Activated CD8-positive, alpha-beta memory T cell treated with anti-CD3 and anti-CD28 coated beads, Interleukin-2, amount 50 U/mL, for 4 hours (primary cell): ENCODE data around the gene AXIN1.
"Not testable (repeated sequence)": the region's sequence is repeated elsewhere in the genome, so short reads cannot be mapped to it uniquely, and the experiment has no call there.

Source experiments
- DNase-seq: peaks from one replicate; pipeline ENCODE4 v3.0.0-alpha.2; 2020

The AXIN1 gene

DNA sequence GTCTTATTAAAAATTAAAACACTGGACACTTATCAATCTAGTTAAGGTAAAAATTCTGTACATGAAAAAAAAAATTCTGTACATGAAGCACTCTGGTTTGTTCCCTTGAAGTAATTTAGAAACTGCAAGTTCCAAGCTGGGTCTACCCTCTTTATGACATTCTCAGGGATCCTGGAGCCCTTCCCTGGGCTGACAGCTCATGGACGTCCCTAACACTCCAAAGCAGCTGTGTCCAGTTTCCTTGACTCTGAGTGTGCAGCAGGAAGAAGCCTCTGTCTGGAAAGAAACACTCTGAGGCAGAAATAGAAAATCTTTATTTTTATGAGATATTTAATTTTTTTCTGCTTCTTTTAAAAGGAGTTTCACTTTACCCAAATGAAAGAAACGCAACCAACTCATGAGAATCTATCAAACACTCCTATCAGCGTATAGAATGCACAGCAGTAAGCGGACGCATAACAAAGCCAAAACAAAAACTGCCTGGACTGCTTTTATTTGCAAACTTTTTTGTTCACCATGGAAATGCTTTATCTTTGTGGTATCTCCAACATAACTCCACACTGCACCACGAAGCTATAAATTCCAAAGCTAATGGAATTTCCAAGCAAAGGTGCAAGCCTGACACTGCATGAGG is 21.2 kb downstream of the AXIN1 start:
- DNase-seq: not testable (repeated sequence)

DNA sequence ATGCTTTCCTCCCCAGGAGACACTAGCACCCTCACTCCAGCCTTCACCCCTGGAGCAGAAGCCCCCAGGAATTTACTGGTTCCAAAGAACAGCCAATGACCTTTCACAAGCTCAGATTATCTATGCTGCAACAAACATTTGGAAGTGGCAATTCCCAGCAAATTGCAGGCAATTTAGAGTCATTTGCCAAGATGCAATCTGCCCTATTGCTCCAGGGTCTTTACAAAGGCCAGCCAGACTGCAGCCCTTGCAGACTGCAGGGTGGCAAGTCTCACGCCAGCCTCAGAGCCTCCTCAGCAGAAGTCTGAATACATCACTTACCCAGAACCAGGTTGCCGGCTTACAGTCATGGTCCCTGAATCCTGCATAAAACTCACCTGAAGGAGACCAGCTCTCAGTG is 21.8 kb downstream of the AXIN1 start:
- DNase-seq: no peak

DNA sequence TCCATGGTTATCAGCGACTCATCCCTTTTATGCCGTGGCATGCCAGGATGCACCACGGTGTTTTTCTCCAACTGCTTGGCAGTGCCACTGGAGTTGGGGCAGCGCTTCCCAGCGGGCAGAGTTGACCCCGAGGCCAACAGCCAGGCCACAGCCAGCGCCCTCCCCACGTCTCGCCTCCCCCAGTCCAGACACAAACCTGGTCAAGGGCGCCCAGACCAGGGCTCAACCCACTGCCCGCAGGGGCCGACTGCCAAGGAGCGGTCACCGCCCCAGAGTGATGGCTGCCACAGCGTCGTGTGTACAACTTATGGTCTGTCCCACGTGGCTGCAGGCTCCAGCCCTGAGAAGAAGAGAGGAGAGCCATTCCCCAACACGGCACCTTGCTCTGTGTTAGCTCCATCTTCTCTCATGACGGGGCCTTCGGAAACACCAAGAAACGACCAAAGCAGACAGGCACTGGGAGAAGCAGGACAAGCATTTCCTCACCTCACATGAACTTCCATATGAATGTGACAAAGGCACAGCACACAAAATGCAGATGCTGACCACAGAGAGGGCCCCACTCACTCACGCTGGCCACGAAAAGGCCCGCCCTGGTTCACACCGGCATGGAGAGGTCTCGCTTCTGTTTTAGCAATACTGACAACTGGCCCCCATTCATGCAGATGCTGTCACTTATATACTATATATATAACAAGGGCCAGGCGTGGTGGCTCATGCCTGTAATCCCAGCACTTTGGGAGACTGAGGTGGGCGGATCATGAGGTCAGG is 27.0 kb downstream of the AXIN1 start:
- no peak for DNase-seq

DNA sequence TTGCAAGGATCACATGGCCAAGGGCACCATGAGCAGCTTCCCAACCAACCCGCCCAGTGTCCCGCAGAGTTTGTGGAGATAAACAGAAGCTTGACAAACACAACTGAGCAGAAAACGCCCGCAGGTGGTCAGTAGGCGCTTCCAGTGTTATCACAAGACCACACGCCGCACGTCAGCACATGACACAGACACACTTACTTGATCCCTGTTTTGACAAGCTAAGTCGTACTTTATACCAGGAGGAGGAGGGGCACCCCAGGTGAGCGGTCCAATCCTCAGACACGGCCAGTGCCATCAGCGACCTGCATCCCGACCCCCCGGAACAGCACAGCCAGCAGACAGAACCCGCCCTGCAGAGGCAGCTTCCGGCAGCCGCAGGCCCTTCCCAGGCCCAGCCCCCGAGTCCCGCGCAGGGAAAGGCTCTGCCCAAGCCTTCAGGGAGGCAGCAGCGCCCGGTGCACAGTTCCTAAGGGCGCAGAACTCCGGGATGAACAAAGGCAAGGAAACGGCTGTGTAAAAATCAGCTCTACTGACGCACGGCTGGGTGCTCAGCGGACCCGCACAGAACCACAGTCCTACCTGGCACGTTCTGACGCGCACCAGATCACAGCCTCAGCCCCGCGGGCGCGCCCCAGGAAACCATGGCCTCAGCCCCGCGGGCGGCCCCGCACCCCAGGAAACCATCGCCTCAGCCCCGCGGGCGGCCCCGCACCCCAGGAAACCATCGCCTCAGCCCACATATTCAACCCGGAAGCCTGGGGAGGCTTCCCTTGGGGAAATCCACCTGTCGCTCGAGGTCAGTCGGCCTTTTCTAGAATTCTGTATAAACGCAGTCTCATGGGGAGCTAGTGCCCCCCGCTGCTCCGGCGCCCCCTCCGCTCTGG is 27.8 kb downstream of the AXIN1 start:
- DNase-seq: peak; percentile 51

DNA sequence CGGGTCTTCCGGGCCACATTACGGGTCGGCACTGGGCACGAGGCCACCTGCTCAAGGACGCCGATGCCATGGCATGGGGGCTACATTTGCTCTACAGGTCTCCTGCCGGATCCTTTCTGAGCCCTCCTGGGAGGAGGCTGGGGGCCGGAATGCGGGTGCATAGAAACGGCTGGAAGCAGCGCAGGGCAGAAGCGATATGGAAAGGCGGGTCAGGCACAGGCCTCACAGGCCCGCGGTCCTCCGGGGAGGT is 28.4 kb downstream of the AXIN1 start:
- no peak for DNase-seq

DNA sequence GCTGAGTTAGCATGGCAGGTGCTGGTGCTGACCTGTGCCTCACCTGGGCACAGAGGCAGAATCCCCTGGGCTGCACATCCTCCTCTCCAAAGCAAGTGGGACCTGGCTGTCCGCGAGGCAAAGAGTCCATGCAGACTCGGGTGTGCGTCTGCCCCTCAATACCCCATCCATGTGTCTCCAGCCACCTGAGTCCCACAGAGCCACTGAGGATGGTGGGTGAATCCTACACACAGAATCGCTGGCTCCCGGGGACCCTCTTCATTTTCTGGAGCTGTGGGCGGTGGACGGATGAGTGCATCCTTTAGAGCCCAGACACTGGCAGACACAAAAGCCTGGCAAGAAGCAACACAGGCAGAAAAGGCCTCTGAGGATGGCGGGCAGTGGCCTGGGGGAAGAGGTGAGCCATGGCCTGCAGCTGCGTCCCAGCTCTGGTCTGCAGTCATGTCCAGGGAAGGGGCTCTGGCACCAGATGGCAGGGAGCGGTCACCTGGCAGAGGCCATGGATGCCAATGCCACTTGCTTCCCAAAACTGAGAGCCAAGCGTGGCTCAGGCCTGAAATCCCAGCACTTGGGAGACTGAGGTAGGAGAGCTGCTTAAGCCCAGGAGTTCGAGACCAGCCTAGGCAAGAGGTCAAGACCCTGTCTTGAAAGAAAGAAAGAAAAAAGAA is 29.9 kb downstream of the AXIN1 start:
- no peak for DNase-seq

DNA sequence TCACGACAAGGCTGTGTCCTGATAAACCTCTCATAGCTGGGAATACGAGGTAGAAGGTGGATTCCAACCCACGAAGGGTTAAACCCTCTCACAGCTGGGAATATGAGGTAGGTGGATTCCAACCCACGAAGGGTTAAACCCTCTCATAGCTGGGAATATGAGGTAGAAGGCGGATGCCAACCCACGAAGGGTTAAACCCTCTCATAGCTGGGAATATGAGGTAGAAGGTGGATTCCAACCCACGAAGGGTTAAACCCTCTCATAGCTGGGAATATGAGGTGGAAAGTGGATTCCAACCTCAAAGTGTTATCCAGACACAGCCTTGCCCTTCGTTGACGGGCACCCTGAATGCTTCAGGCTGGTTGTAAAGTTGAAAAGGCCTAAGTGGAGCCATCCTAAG is 31.0 kb downstream of the AXIN1 start:
- DNase-seq: no peak

DNA sequence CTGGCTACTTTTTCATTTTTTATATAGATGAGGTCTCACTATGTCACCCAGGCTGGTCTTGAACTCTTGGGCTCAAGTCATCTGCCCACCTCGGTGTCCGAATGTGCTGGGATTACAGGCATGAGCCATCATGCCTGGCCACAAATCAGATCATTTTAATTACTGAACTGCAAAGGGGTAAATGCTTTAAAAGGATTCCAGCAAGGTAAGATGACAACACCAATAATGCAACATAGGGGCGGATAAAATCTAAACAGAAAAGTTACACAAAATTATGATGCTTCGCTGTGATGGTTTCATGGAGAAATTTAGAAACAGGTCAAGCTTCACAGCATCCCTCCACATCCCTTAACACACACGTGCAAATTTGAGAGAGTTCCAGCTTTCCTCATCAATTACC is 32.3 kb downstream of the AXIN1 start:
- DNase-seq: no peak

DNA sequence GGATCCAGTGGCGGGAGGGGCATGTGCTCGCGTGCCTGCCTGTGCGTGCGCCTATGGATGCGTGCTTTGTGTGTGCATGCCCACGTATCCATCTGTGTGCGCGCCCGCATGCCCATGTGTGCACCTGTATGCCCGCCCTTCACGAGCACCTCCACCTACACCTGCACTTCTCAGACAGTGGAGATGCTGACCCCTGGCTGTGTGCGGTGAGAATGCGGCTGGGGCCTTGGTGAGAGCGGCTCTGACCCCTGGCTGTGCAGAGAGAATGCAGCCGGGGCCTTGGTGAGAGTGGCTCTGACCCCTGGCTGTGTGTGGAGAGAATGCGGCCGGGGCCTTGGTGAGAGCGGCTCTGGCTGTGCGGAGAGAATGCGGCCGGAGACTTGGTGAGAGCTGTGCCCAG is 33.9 kb downstream of the AXIN1 start:
- no peak for DNase-seq

DNA sequence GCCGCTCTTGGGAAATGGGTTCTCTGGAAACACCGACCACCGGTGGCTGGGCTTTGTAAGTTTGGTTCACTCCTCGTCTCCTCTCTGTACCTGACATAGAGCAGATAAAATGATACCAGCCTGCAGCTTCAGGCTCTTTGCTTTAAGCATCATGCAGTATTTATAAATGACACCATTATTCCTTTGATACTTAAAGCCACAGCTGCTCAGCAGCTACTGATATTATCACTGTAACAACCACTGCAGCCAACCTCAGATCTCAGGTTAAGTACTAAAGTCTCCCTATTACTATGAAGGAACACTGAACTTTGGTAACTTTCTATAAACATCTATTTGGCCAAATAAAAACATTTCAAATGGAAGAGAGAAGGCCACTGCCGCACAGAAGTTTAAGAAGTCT is 34.9 kb downstream of the AXIN1 start:
- no peak for DNase-seq

DNA sequence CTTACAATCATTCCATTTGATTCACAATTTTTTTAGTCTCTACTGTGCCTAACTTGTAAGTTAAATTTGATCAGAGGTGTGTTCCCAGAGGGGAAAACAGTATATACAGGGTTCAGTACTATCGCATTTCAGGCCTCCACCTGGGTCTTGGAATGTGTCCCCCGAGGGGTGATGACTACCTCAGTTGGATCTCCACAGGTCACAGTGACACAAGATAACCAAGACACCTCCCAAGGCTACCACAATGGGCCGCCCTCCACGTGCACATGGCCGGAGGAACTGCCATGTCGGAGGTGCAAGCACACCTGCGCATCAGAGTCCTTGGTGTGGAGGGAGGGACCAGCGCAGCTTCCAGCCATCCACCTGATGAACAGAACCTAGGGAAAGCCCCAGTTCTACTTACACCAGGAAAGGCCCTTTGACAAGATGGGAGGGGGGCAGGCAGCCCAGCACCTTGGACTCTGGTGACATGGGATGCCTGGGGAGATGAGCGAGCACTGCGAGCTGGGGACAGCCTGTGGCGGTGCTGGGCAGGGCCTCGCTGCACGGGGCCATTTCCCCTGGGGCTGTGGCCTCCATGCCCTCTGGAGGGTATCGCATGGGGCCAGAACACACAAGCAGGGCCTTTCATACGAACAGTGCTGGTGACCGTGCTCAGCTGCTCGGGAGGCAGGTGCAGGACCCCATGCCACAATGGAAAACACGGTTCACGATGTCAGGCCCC is 35.6 kb downstream of the AXIN1 start:
- DNase-seq: no peak

DNA sequence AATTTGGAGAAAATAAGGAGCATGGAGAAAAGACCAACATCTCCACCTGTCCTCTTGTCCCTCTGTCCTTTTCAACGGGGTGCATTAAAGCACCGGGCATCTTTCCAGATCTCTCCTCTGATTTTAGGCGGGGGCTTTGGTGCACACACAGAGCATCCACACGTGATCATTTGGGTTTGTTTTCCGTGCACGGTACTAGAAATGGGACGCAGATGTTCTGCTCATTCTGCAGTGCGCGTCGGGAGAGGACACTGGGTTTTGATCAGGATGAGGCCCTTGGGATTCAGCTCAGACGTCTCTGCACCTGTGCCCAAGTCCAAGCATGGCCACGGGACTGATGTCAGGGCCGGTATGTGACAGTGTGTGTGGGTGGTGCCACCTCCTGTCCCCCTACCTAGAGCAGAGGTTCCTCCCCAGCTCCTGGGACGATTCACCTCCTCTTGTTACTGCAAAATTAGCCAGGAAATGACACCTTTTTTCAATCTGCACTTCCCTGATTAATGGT is 37.7 kb downstream of the AXIN1 start:
- no peak for DNase-seq

DNA sequence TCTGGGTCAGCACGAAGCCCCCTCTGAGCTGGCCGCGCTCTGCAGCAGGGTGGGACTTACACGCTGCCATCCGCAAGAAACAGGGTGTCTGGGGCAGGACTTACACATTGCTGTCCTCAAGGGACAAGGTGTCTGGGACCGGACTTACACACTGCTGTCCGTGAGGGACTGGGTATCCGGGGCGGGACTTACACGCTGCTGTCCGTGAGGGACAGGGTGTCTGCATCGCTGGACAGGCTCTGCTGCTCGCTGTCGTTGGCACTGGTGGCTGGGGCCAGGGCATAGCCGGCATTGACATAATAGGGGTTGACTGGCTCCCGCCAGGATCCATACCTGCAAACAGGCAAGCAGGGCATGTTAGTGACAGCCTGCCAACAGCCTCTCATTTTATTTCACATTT is 38.2 kb downstream of the AXIN1 start:
- DNase-seq: no peak

DNA sequence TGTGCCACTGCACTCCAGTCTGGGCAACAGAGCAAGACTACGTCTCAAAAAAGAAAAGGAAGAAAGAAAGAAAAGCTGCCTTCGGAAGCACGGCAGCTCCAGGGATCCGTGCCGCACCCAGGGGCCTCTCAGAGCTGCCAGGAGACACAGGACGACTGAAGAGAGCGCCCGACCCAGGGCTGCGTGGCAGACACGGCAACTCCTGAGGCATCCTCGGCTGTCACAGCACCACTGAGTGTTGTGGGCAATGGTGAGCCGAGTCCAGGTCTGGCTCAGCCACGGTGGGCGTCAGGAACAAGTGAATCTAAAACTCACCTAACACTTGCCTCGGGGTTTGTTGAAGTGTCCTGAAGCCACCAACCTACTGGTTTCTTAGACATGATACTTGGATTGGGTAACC is 40.8 kb downstream of the AXIN1 start:
- DNase-seq: no peak

DNA sequence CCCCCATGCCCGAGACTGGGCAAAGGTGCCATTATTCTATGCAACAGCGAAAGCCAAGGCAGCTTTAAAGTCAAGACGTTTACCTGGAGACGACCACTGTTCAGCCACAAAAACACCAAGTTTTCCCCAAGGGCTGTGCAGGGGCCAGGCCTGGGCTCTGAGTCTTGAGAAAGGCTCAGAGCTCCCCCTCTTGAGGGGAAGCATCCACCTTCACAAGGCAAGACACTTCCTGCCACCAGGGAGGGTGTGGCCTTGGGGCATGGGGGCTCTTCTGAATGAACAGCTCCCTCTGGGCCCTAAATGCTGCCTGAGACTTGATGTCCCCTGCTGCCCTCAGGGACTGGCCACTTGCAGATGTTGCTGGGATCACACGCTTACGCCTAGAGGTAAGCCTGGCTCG is 43.0 kb downstream of the AXIN1 start:
- DNase-seq: no peak

DNA sequence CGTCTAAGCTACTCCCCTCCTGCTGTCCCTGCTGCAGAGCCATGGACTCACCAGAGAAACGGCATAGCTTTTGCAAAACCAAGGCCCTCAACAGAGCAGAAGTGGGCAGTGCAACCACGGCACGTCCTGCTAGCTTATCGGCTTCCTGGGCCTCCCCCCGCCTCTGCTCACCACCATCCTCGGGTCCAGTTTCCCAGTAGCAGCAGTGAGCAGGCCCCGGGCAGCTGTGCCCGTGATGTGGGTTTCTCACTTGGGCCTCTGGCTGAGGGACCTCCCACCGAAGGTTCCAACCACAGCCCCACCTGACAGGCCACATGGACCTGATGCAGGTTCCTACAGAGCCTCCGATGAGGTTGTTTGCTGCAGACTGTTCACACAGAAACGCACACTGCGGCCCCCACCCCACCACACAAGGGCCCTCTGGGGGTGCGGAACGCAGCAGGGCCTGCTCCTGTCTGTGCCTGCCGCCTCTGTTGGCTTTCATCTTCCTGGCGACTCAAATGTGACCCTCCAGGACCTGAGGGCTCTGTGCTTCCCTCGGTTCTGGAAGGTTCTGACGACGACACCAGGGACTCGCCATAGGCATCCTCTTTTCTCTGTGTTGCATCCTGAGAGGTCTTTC is 44.7 kb downstream of the AXIN1 start:
- no peak for DNase-seq

DNA sequence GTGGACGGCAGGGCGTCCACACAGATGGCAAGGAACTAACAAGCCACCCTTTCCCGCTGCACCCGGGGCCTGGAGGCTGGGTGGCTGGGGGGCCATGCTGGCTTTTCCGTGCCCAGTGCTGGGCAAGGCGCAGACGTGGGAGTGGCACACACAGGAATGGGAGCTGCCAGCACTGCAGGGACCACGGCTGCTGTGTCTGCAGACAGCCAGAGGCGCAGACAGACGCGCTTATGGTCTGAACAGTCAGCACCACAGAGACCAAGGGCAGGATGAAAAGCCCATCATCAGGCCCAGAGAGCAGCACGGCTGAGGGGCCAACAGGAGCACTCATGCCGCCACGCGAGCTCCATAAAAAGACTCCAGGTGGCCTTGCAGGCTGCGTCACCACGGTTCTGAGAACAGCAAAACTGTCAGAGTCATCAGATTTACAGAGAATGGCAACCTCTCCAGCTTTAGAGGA is 45.6 kb downstream of the AXIN1 start:
- DNase-seq: no peak

DNA sequence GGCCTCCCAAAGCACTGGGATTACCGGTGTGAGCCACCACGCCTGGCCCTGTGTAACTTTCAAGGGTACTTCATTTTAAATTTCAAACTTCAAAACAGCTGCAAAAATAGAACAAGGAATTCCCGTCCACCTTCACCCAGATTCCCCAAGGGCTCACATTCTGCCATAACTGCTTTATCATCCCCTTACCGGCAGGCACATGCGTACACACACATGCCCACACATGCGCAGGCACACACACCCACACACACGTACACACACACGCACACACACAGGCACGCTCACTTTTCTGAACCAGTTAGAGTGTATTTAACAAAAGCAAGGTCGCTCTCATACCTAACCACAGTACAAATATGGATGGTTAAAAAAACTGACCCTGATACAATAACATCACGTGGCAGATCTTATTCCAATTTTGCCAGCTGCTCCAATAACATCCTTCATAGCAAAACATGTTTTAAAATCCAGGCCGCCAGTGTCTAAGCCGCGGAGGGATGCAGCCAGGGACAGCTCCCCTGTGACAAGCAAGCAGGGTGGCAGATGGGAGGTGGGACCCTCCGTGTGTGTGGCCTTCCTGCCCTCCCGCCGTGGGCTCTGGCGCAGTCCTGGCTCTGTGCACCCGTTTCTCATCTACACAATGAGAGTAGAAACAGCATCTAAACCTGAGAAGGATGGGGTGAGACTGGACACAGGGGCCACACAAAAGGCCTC is 46.5 kb downstream of the AXIN1 start:
- no peak for DNase-seq

DNA sequence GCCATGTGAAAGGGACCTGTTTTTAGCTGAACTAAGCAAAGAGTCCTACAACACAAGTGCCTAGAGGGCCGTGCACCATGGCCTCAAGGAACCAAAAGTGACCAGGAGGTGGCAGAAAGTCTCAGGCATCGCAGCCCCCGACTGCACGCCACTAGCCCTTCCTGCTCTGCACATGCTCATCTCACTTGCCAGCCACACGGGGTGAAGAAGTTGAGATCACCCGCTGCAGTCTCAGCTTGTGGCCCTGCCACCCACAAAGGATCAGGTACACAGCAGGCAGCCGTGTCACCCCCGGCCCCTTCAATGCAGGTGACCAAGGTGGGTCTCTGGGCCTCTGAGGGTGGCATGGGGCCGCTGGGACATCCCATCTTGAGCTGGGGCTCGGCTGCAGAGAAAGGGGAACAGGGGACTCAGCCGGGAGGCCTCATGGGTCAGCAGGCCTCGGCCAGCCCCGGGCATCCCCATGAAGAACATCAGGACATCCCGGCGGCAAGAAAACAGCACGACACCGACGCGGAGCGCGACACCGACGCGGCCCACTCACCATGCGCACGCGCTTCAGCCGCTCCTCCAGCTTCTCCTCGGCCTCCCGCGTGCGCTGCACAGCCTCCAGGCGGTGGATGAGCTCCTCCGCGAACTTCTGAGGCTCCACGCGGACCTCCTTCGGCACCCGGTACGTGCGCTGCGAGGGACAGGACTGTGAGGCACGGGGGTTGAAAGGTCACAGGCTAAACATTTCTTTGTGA is 48.6 kb downstream of the AXIN1 start:
- no peak for DNase-seq

DNA sequence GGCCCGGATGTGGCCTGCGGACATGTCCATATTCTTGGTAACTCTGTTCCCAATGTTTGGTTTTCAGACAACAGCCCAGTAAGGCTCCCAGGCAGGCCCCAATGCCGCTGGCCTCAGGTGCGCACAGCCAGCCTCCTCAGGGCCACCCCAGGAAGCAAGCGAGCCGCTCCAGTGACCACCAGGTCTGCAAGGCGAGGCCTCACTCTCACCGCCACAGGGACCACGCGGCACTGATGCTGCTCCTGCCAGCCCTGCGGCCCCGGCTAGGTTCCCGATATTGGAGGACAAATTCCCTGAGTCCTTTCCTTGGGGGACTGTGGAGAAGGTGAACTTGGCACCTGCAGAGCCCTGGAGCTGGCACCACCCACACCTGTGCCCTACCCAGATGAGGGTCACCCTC is 50.6 kb downstream of the AXIN1 start:
- no peak for DNase-seq

DNA sequence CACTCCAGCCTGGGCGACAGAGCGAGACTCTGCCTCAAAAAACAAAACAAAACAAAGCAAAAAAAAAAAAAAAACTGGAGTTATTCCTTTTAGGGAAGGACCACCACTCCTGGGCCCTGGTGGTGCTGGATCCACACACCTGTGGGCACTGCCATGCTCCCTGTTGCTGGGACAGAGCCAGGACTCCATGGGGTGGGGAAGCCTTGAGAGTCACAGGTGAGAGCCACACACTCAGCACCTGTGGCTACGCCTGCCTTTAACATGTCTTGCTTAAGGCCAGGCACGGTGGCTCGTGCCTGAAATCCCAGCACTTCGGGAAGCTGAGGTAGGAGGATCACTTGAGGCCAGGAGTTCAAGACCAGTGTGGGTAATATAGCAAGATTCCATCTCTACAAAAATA is 51.3 kb downstream of the AXIN1 start:
- DNase-seq: no peak
